H1 (cell line): ENCODE measurements around the gene FGD5. TPM values are rescaled to one million over a fixed set of nuclear protein-coding genes. Genes with fewer than 3 reads are reported as not detected.

Source experiments
- CTCF ChIA-PET: fragments of 300-600 bp; sonication (Branson Sonifier 250); formaldehyde crosslinking; loops from one replicate; lab custom pipeline; 2021; ENCODE audit not compliant: partially characterized antibody; lab: Charles Lee
- POLR2A ChIA-PET: fragments of 300-600 bp; sonication (Branson Sonifier 250); formaldehyde crosslinking; loops from one replicate; lab custom pipeline; 2021; ENCODE audit warnings: inconsistent platforms; ENCODE audit not compliant: partially characterized antibody; lab: Charles Lee
- DNase-seq, 2 experiments: peaks; one replicate each; pipeline versions ENCODE4 v3.0.0 to v3.0.0-alpha.2; 2010 to 2022; ENCODE audit warnings: low spot score in 2 of 2, low read depth in 1 of 2, mixed read lengths in 1 of 2
- FAIRE-seq: peaks from 2 replicates; lab custom pipeline; 2011; peaks lifted over from hg19 to GRCh38; lab: Jason Lieb, UNC
- H2AFZ ChIP-seq: 2 replicates; pipeline ENCODE4 v1.8.1; 2012; ENCODE audit warnings: low read length, inconsistent platforms
- H2AK5ac ChIP-seq: 2 replicates; pipeline ENCODE4 v1.6.1; 2013; ENCODE audit warnings: low read depth, low read length
- H2BK120ac ChIP-seq: replicated peaks from 2 replicates; pipeline ENCODE3; 2013; ENCODE audit warnings: low read depth, low read length, inconsistent platforms
- H2BK12ac ChIP-seq: 2 replicates; pipeline ENCODE4 v1.6.1; 2013; ENCODE audit warnings: low read depth, low read length
- H2BK15ac ChIP-seq: 2 replicates; pipeline ENCODE4 v1.6.1; 2013; ENCODE audit warnings: low read length
- H2BK20ac ChIP-seq: 2 replicates; pipeline ENCODE4 v1.6.1; 2013; ENCODE audit warnings: low read length
- H2BK5ac ChIP-seq: 2 replicates; pipeline ENCODE4 v1.6.1; 2013; ENCODE audit warnings: low read depth, low read length
- H3K14ac ChIP-seq: 2 replicates; pipeline ENCODE4 v1.6.1; 2013; ENCODE audit warnings: inconsistent platforms; ENCODE audit not compliant: insufficient read length
- H3K18ac ChIP-seq: 2 replicates; pipeline ENCODE4 v1.6.1; 2013; ENCODE audit warnings: low read length; ENCODE audit errors: extremely low read depth
- H3K23ac ChIP-seq: 2 replicates; pipeline ENCODE4 v1.6.1; 2013; ENCODE audit warnings: inconsistent platforms; ENCODE audit not compliant: insufficient read length
- H3K23me2 ChIP-seq: 2 replicates; pipeline ENCODE4 v1.6.1; 2013; ENCODE audit warnings: low read depth, low read length
- H3K27ac ChIP-seq: 2 replicates; pipeline ENCODE4 v1.6.1; 2011; ENCODE audit warnings: low read depth, low read length, inconsistent platforms
- H3K27me3 ChIP-seq, 4 experiments: replicated peaks in 1 of 4; 1 replicate in 1 of 4; 2 replicates in 3 of 4; pipeline versions ENCODE4 v1.6.1 to v1.8.1; 2011 to 2013; ENCODE audit warnings: low read length in 3 of 4, mild to moderate bottlenecking in 3 of 4, inconsistent platforms in 2 of 4, mixed read lengths in 2 of 4, moderate library complexity in 1 of 4; ENCODE audit not compliant: control insufficient read depth in 3 of 4, insufficient read depth in 3 of 4; ENCODE audit errors: extremely low read depth in 1 of 4
- H3K36me3 ChIP-seq, 4 experiments: 2 replicates each; pipeline versions ENCODE4 v1.6.1 to v1.8.1; 2011 to 2013; ENCODE audit warnings: mild to moderate bottlenecking in 4 of 4, low read length in 3 of 4, moderate library complexity in 2 of 4, control low read depth in 1 of 4, inconsistent platforms in 1 of 4; ENCODE audit not compliant: insufficient read depth in 4 of 4, control insufficient read depth in 2 of 4
- H3K4ac ChIP-seq: replicated peaks from 2 replicates; pipeline ENCODE3; 2013; ENCODE audit warnings: low read length, low read depth, mixed read lengths, inconsistent platforms; ENCODE audit not compliant: insufficient read length
- H3K4me1 ChIP-seq, 4 experiments: replicated peaks in 1 of 4; 1 replicate in 1 of 4; 2 replicates in 3 of 4; pipeline versions ENCODE4 v1.6.1 to v1.8.1; 2011 to 2013; ENCODE audit warnings: low read length in 3 of 4, inconsistent platforms in 2 of 4, mixed read lengths in 1 of 4; ENCODE audit not compliant: insufficient read depth in 4 of 4, control insufficient read depth in 3 of 4
- H3K4me2 ChIP-seq, 2 experiments: 2 replicates each; pipeline versions ENCODE4 v1.6.1 to v1.8.1; 2011 to 2013; ENCODE audit warnings: low read depth in 2 of 2, low read length in 2 of 2, control low read depth in 1 of 2, inconsistent platforms in 1 of 2, mild to moderate bottlenecking in 1 of 2; ENCODE audit not compliant: insufficient read depth in 1 of 2
- H3K4me3 ChIP-seq, 4 experiments: fragments of 200-600, 300-600 bp in 1 of 4; sonication (generic), shearing (Covaris generic), sonication (Bioruptor Twin) in 1 of 4; 2 replicates each; pipeline versions ENCODE4 v1.5.1 to v1.8.1; 2011 to 2016; ENCODE audit warnings: low read length in 4 of 4, low read depth in 3 of 4, control low read depth in 2 of 4, inconsistent platforms in 2 of 4, mild to moderate bottlenecking in 2 of 4, mixed read lengths in 1 of 4, moderate library complexity in 1 of 4; ENCODE audit not compliant: insufficient read depth in 2 of 4; ENCODE audit errors: extremely low read depth in 1 of 4
- H3K56ac ChIP-seq: replicated peaks from 2 replicates; pipeline ENCODE3; 2013; ENCODE audit warnings: low read depth, mild to moderate bottlenecking, mixed read lengths, low read length, inconsistent platforms; ENCODE audit not compliant: insufficient read length
- H3K79me1 ChIP-seq: 2 replicates; pipeline ENCODE4 v1.6.1; 2013; ENCODE audit warnings: low read depth, low read length, control low read depth
- H3K79me2 ChIP-seq, 2 experiments: 2 replicates each; pipeline versions ENCODE4 v1.6.1 to v1.8.1; 2012 to 2013; ENCODE audit warnings: low read length in 2 of 2, mild to moderate bottlenecking in 2 of 2, inconsistent platforms in 1 of 2; ENCODE audit not compliant: insufficient read depth in 2 of 2, control insufficient read depth in 1 of 2
- H3K9ac ChIP-seq, 4 experiments: replicated peaks in 1 of 4; 1 replicate in 1 of 4; 2 replicates in 3 of 4; pipeline versions ENCODE4 v1.6.1 to v1.8.1; 2011 to 2013; ENCODE audit warnings: low read depth in 3 of 4, low read length in 3 of 4, control low read depth in 2 of 4, mild to moderate bottlenecking in 2 of 4, moderate library complexity in 2 of 4, inconsistent platforms in 1 of 4; ENCODE audit errors: extremely low read depth in 1 of 4
- H3K9me3 ChIP-seq, 2 experiments: 2 replicates each; pipeline versions ENCODE4 v1.6.1 to v1.8.1; 2012 to 2013; ENCODE audit warnings: mild to moderate bottlenecking in 2 of 2, moderate library complexity in 2 of 2, control low read depth in 1 of 2, inconsistent platforms in 1 of 2, low read depth in 1 of 2, low read length in 1 of 2, mixed read lengths in 1 of 2; ENCODE audit not compliant: insufficient read depth in 2 of 2
- H4K20me1 ChIP-seq, 2 experiments: replicated peaks in 1 of 2; 2 replicates each; pipeline versions ENCODE3 to v1.8.1; 2011 to 2013; ENCODE audit warnings: inconsistent platforms in 2 of 2, low read length in 2 of 2, mild to moderate bottlenecking in 1 of 2; ENCODE audit not compliant: insufficient read depth in 2 of 2, control insufficient read depth in 1 of 2
- H4K5ac ChIP-seq: 2 replicates; pipeline ENCODE4 v1.6.1; 2013; ENCODE audit warnings: low read length, low read depth, mixed read lengths, inconsistent platforms; ENCODE audit not compliant: insufficient read length
- H4K8ac ChIP-seq: 2 replicates; pipeline ENCODE4 v1.8.0; 2013; ENCODE audit warnings: mild to moderate bottlenecking, moderate library complexity, low read length, inconsistent platforms; ENCODE audit not compliant: insufficient read depth; ENCODE audit errors: extremely low read depth
- H4K91ac ChIP-seq: replicated peaks from 2 replicates; pipeline ENCODE3; 2013; ENCODE audit warnings: low read length, mixed read lengths, inconsistent platforms; ENCODE audit not compliant: insufficient read length
- ASH2L ChIP-seq: fragments of 200-600, 300-600 bp; sonication (generic); IDR thresholded peaks from one replicate; pipeline ENCODE4 v1.7.1; 2017; ENCODE audit warnings: low read length
- BCL11A ChIP-seq, 2 experiments: IDR thresholded peaks; one replicate each; pipeline ENCODE4 v1.6.1; 2011; ENCODE audit warnings: low read depth in 2 of 2, low read length in 2 of 2, mild to moderate bottlenecking in 2 of 2
- CEBPB ChIP-seq: IDR thresholded peaks from 2 replicates; pipeline ENCODE4 v1.6.1; 2012; ENCODE audit warnings: low read depth, low read length
- CHD1 ChIP-seq: IDR thresholded peaks from 2 replicates; pipeline ENCODE4 v1.6.1; 2012; ENCODE audit warnings: low read depth, low read length, improper control_type of control experiment
- CREB1 ChIP-seq: IDR thresholded peaks from 2 replicates; pipeline ENCODE4 v1.6.1; 2012; ENCODE audit warnings: inconsistent platforms
- HDAC2 ChIP-seq, 2 experiments: fragments of 300-600 bp in 1 of 2; sonication (generic) in 1 of 2; IDR thresholded peaks; 2 replicates each; pipeline ENCODE4 v1.6.1; 2011 to 2012; ENCODE audit warnings: low read depth in 2 of 2, low read length in 2 of 2, mild to moderate bottlenecking in 2 of 2, moderate library complexity in 2 of 2, borderline replicate concordance in 1 of 2, inconsistent platforms in 1 of 2
- KDM4A ChIP-seq: IDR thresholded peaks from one replicate; pipeline ENCODE4 v1.7.1; 2012; ENCODE audit warnings: low read depth, mild to moderate bottlenecking, moderate library complexity, low read length, inconsistent platforms; ENCODE audit not compliant: severe bottlenecking
- MAX ChIP-seq: IDR thresholded peaks from 2 replicates; pipeline ENCODE4 v1.6.1; 2012; ENCODE audit warnings: inconsistent platforms
- SAP30 ChIP-seq: fragments of 300-600 bp; sonication (generic); IDR thresholded peaks from 2 replicates; pipeline ENCODE4 v1.7.1; 2012; ENCODE audit warnings: low read length, moderate library complexity, mild to moderate bottlenecking, inconsistent platforms; ENCODE audit not compliant: insufficient read depth, insufficient replicate concordance
- SP2 ChIP-seq: IDR thresholded peaks from 2 replicates; pipeline ENCODE4 v1.6.1; 2012; ENCODE audit warnings: mild to moderate bottlenecking, low read length, inconsistent platforms
- TCF12 ChIP-seq: IDR thresholded peaks from 2 replicates; pipeline ENCODE4 v1.6.1; 2011; ENCODE audit warnings: low read depth, mild to moderate bottlenecking, low read length
- WGBS, 2 experiments: shearing (Covaris generic) in 1 of 2; methylation state at CpG; one replicate each; pipeline versions ENCODE4 v1.1.6 to v1.1.7; 2013 to 2015; ENCODE audit warnings: low lambda C conversion rate in 2 of 2, mixed read lengths in 2 of 2, inconsistent platforms in 1 of 2, low coverage in 1 of 2, missing lambda C conversion rate in 1 of 2; ENCODE audit not compliant: insufficient replicate concordance in 2 of 2, insufficient coverage in 1 of 2, insufficient read length in 1 of 2; ENCODE audit errors: extremely low coverage in 1 of 2, missing lambda C conversion rate in 1 of 2; 5-methylcytosine and 5-hydroxymethylcytosine counted together
- polyA plus RNA-seq, 7 experiments: library from polyadenylated mRNA; depleted of rRNA in 3 of 7; stranded (reverse) in 5 of 7; unstranded in 2 of 7; fragments of >200 nt in 5 of 7; fragments of 200-250 nt in 2 of 7; gene quantifications; 1 replicate in 5 of 7; 2 replicates in 1 of 7; 4 replicates in 1 of 7; pipeline versions ENCODE4 v1.2.1 to v1.2.3, GENCODE V29; 2011 to 2013; ENCODE audit warnings: missing spikeins in 2 of 7, mixed read lengths in 2 of 7
- total RNA-seq: library from RNA; stranded (reverse); fragmentation: NEBNext Ultra II Directional; extraction: Animal tissue kit (Norgen Biotek cat#: 25700); gene quantifications from 2 replicates; pipeline ENCODE4 v1.2.1, GENCODE V29; 2021
- TF ChIP-seq, protein P1 (sequence below), 3 experiments: IDR thresholded peaks; 1 replicate in 2 of 3; 2 replicates in 1 of 3; pipeline versions ENCODE4 v1.5.1 to v1.6.1; 2011; ENCODE audit warnings: low read length in 3 of 3, mild to moderate bottlenecking in 3 of 3, inconsistent platforms in 2 of 3, low read depth in 1 of 3, moderate library complexity in 1 of 3; ENCODE audit not compliant: insufficient read depth in 1 of 3; ENCODE audit errors: control extremely low read depth in 1 of 3

Gene FGD5
- total and polyA plus RNA-seq, 2 of the 8 experiments (the other 6 are each of a cell fraction or from before 2014, with no cell fraction given), result 4.7 to 14.3 TPM

DNA sequence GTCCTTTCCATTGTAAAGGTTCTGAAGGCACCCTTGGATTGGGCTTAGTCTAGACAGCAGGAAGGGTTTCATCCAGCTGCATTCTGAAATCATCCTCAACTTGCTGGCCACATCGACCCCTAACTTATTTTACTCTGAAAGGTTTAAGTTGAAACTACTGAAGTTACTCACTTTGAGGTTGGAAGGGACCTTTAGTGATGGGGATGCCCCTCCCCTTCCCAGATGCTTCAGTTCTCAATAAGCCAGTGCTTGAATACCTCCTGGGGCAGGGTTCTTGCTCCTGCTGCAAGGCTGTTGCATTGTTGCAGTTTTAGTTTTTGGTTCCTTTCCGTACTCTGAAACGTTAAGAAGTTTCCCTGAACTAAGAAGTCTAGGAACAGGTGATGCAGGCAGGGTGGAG is 26.4 kb downstream of the FGD5 start:
- peaks cover 14 to 31% (median 21%) of the 10 kb centered on the region in 4 experiments for H3K4me1 ChIP-seq
- H3K14ac ChIP-seq, result no peak overlapping the region
- H2BK20ac ChIP-seq, result no peak overlapping the region
- H3K23me2 ChIP-seq, result no peaks in the 10 kb centered on the region; the same call in 1 of the 2 replicates
- CTCF ChIA-PET, result interaction anchor here (0.7 to 10.3 kb wide), 7 partner anchors 16 to 64 kb away, joined by 3 to 109 read pairs (median 3); no protein-coding TSS in a partner anchor
- H3K4me2 ChIP-seq, result no peak overlapping the region
- no peaks in the 10 kb centered on the region; the same call in 1 of the 2 replicates for H3K79me1 ChIP-seq
- H2AFZ ChIP-seq, result no peak overlapping the region
- no peak overlapping the region for H3K56ac ChIP-seq
- H3K4me3 ChIP-seq, result no peak overlapping the region
- no peaks in the 10 kb centered on the region for H3K79me2 ChIP-seq
- DNase-seq, result no peak
- 60% methylated on average over 3 of the region's 3 CpGs; no CpG with 5 or more reads in 1 of the 2 experiments for WGBS, 2 experiments
- no peak overlapping the region for H3K18ac ChIP-seq
- no peak overlapping the region for H4K5ac ChIP-seq
- H2BK12ac ChIP-seq, result no peak overlapping the region
- no peak overlapping the region for H4K8ac ChIP-seq
- no peak overlapping the region for H4K91ac ChIP-seq
- H2BK5ac ChIP-seq, result no peak overlapping the region
- H3K9ac ChIP-seq, result no peak overlapping the region
- H3K23ac ChIP-seq, result no peak overlapping the region
- FAIRE-seq, result no peak
- no peak overlapping the region for H2BK15ac ChIP-seq
- H3K27me3 ChIP-seq, result no peaks in the 10 kb centered on the region
- POLR2A ChIA-PET, result interaction anchor here (0.9 kb wide), 1 partner anchor 12 kb away, joined by 3 read pairs; no protein-coding TSS in a partner anchor
- no peak overlapping the region for H2AK5ac ChIP-seq
- H3K36me3 ChIP-seq, result no peaks in the 10 kb centered on the region
- H3K27ac ChIP-seq, result no peak overlapping the region
- no peak overlapping the region for H2BK120ac ChIP-seq
- H3K9me3 ChIP-seq, result no peaks in the 10 kb centered on the region; a peak in 1 of 4 replicates
- no peaks in the 10 kb centered on the region for H4K20me1 ChIP-seq
- H3K4ac ChIP-seq, result no peak overlapping the region
- no peak for TF ChIP-seq CEBPB
- no peak for TF ChIP-seq SAP30
- no peak for TF ChIP-seq CHD1
- TF ChIP-seq, protein P1, sequence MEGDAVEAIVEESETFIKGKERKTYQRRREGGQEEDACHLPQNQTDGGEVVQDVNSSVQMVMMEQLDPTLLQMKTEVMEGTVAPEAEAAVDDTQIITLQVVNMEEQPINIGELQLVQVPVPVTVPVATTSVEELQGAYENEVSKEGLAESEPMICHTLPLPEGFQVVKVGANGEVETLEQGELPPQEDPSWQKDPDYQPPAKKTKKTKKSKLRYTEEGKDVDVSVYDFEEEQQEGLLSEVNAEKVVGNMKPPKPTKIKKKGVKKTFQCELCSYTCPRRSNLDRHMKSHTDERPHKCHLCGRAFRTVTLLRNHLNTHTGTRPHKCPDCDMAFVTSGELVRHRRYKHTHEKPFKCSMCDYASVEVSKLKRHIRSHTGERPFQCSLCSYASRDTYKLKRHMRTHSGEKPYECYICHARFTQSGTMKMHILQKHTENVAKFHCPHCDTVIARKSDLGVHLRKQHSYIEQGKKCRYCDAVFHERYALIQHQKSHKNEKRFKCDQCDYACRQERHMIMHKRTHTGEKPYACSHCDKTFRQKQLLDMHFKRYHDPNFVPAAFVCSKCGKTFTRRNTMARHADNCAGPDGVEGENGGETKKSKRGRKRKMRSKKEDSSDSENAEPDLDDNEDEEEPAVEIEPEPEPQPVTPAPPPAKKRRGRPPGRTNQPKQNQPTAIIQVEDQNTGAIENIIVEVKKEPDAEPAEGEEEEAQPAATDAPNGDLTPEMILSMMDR (IDR thresholded peaks at IDR 0.05; ENCODE audit: control extremely low read depth in 1 of 3, insufficient read depth in 1 of 3, low read depth in 1 of 3, low read length in 3 of 3), result no peak
- TF ChIP-seq CREB1, result no peak
- TF ChIP-seq KDM4A, result no peak
- no peak for TF ChIP-seq MAX
- no peak for TF ChIP-seq ASH2L
- TF ChIP-seq BCL11A (IDR thresholded peaks at IDR 0.05; ENCODE audit: low read depth in 2 of 2, low read length in 2 of 2), result no peak
- TF ChIP-seq SP2, result no peak
- no peak for TF ChIP-seq HDAC2 (IDR thresholded peaks at IDR 0.05; ENCODE audit: borderline replicate concordance in 1 of 2, low read depth in 2 of 2, low read length in 2 of 2)
- TF ChIP-seq TCF12, result no peak
